Fibroblast of lung (primary cell): ENCODE results near the gene PDE1A.

Source experiments
- EZH2 ChIP-seq: IDR thresholded peaks from 2 replicates; pipeline ENCODE4 v1.5.1; 2012; ENCODE audit warnings: low read length, control low read depth, mild to moderate bottlenecking; ENCODE audit errors: missing control alignments
- TF ChIP-seq, protein P1 (sequence below), 2 donors: IDR thresholded peaks in 1 of 2; conservative IDR thresholded peaks in 1 of 2; 1 replicate in 1 of 2; 2 replicates in 1 of 2; pipeline ENCODE4 v1.5.1; 2011 to 2012; ENCODE audit warnings: low read length in 2 of 2, control low read depth in 1 of 2, inconsistent platforms in 1 of 2, low read depth in 1 of 2, mild to moderate bottlenecking in 1 of 2

DNA sequence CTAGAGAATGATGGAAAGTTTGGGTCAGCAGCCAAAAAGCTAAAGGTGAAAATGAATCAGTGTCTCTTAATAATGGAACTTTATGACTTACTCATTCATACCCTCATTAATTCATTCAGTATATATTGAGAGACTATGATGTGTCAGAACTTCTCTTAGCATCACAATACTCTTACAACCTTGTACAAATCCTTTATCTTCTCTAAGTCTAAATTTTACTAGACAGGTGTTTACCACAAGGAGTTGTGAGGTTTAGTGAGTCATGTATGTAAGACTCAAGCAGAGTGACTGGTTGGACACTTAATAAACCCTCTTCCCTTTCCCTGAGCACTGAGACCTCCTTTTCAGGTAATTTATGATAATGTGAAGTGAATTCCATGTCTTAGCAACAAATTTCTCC is 311.6 kb downstream of the PDE1A start:
- TF ChIP-seq, protein P1, sequence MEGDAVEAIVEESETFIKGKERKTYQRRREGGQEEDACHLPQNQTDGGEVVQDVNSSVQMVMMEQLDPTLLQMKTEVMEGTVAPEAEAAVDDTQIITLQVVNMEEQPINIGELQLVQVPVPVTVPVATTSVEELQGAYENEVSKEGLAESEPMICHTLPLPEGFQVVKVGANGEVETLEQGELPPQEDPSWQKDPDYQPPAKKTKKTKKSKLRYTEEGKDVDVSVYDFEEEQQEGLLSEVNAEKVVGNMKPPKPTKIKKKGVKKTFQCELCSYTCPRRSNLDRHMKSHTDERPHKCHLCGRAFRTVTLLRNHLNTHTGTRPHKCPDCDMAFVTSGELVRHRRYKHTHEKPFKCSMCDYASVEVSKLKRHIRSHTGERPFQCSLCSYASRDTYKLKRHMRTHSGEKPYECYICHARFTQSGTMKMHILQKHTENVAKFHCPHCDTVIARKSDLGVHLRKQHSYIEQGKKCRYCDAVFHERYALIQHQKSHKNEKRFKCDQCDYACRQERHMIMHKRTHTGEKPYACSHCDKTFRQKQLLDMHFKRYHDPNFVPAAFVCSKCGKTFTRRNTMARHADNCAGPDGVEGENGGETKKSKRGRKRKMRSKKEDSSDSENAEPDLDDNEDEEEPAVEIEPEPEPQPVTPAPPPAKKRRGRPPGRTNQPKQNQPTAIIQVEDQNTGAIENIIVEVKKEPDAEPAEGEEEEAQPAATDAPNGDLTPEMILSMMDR (conservative IDR thresholded peaks at IDR 0.05 in 1 of 2, IDR thresholded peaks at IDR 0.05 in 1 of 2; ENCODE audit: low read depth in 1 of 2, low read length in 2 of 2): no peak
- TF ChIP-seq EZH2: no peak
